ENCODE measurements around the gene SEC24C. TPM values are rescaled to one million over a fixed set of nuclear protein-coding genes. Genes with fewer than 3 reads are reported as not detected.

Gene SEC24C
- total and polyA plus RNA-seq, 2 of the 13 experiments (the other 11 are each of a cell fraction or from before 2014, with no cell fraction given): 63.1 to 66.4 TPM

- peak; percentile 9; the same call in 1 of the 2 replicates for TF ChIP-seq ZNF230 (CRISPR knock-in tag; IDR thresholded peaks at IDR 0.05)
- TF ChIP-seq, protein P1, sequence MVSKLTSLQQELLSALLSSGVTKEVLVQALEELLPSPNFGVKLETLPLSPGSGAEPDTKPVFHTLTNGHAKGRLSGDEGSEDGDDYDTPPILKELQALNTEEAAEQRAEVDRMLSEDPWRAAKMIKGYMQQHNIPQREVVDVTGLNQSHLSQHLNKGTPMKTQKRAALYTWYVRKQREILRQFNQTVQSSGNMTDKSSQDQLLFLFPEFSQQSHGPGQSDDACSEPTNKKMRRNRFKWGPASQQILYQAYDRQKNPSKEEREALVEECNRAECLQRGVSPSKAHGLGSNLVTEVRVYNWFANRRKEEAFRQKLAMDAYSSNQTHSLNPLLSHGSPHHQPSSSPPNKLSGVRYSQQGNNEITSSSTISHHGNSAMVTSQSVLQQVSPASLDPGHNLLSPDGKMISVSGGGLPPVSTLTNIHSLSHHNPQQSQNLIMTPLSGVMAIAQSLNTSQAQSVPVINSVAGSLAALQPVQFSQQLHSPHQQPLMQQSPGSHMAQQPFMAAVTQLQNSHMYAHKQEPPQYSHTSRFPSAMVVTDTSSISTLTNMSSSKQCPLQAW (CRISPR knock-in tag; IDR thresholded peaks at IDR 0.05): 0 out of 2 replicates have a peak, but pooled peaks have one; percentile 22
- TF ChIP-seq, protein P2, sequence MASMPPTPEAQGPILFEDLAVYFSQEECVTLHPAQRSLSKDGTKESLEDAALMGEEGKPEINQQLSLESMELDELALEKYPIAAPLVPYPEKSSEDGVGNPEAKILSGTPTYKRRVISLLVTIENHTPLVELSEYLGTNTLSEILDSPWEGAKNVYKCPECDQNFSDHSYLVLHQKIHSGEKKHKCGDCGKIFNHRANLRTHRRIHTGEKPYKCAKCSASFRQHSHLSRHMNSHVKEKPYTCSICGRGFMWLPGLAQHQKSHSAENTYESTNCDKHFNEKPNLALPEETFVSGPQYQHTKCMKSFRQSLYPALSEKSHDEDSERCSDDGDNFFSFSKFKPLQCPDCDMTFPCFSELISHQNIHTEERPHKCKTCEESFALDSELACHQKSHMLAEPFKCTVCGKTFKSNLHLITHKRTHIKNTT (CRISPR knock-in tag; IDR thresholded peaks at IDR 0.05): no peak
- peak; percentile 64; the same call in 1 of the 2 replicates for TF ChIP-seq ZNF451 (CRISPR knock-in tag; IDR thresholded peaks at IDR 0.05)
- TF ChIP-seq, protein P3, sequence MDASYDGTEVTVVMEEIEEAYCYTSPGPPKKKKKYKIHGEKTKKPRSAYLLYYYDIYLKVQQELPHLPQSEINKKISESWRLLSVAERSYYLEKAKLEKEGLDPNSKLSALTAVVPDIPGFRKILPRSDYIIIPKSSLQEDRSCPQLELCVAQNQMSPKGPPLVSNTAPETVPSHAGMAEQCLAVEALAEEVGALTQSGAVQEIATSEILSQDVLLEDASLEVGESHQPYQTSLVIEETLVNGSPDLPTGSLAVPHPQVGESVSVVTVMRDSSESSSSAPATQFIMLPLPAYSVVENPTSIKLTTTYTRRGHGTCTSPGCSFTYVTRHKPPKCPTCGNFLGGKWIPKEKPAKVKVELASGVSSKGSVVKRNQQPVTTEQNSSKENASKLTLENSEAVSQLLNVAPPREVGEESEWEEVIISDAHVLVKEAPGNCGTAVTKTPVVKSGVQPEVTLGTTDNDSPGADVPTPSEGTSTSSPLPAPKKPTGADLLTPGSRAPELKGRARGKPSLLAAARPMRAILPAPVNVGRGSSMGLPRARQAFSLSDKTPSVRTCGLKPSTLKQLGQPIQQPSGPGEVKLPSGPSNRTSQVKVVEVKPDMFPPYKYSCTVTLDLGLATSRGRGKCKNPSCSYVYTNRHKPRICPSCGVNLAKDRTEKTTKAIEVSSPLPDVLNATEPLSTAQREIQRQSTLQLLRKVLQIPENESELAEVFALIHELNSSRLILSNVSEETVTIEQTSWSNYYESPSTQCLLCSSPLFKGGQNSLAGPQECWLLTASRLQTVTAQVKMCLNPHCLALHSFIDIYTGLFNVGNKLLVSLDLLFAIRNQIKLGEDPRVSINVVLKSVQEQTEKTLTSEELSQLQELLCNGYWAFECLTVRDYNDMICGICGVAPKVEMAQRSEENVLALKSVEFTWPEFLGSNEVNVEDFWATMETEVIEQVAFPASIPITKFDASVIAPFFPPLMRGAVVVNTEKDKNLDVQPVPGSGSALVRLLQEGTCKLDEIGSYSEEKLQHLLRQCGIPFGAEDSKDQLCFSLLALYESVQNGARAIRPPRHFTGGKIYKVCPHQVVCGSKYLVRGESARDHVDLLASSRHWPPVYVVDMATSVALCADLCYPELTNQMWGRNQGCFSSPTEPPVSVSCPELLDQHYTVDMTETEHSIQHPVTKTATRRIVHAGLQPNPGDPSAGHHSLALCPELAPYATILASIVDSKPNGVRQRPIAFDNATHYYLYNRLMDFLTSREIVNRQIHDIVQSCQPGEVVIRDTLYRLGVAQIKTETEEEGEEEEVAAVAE (CRISPR knock-in tag; IDR thresholded peaks at IDR 0.05; ENCODE audit: borderline replicate concordance): no peak
- TF ChIP-seq FOSL2 (CRISPR knock-in tag; IDR thresholded peaks at IDR 0.05): 0 out of 2 replicates have a peak, but pooled peaks have one; percentile 10
- TF ChIP-seq, protein P4, sequence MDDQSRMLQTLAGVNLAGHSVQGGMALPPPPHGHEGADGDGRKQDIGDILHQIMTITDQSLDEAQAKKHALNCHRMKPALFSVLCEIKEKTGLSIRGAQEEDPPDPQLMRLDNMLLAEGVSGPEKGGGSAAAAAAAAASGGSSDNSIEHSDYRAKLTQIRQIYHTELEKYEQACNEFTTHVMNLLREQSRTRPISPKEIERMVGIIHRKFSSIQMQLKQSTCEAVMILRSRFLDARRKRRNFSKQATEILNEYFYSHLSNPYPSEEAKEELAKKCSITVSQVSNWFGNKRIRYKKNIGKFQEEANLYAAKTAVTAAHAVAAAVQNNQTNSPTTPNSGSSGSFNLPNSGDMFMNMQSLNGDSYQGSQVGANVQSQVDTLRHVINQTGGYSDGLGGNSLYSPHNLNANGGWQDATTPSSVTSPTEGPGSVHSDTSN (CRISPR knock-in tag; IDR thresholded peaks at IDR 0.05; ENCODE audit: borderline replicate concordance): 0 out of 2 replicates have a peak, but pooled peaks have one; percentile 47
- TF ChIP-seq, protein P5, sequence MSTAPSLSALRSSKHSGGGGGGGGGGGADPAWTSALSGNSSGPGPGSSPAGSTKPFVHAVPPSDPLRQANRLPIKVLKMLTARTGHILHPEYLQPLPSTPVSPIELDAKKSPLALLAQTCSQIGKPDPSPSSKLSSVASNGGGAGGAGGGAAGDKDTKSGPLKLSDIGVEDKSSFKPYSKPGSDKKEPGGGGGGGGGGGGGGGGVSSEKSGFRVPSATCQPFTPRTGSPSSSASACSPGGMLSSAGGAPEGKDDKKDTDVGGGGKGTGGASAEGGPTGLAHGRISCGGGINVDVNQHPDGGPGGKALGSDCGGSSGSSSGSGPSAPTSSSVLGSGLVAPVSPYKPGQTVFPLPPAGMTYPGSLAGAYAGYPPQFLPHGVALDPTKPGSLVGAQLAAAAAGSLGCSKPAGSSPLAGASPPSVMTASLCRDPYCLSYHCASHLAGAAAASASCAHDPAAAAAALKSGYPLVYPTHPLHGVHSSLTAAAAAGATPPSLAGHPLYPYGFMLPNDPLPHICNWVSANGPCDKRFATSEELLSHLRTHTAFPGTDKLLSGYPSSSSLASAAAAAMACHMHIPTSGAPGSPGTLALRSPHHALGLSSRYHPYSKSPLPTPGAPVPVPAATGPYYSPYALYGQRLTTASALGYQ (CRISPR knock-in tag; IDR thresholded peaks at IDR 0.05): peak; percentile 46; the same call in 1 of the 2 replicates
- 0 out of 2 replicates have a peak, but pooled peaks have one; percentile 18 for TF ChIP-seq ZNF569 (CRISPR knock-in tag; IDR thresholded peaks at IDR 0.05; ENCODE audit: borderline replicate concordance)
- no peak for TF ChIP-seq TIGD3 (CRISPR knock-in tag; IDR thresholded peaks at IDR 0.05; ENCODE audit: borderline replicate concordance)
- TF ChIP-seq IRX3 (CRISPR knock-in tag; IDR thresholded peaks at IDR 0.05; ENCODE audit: borderline replicate concordance, low read depth): no peak
- peak; percentile 50 for TF ChIP-seq HDAC1 (CRISPR knock-in tag; IDR thresholded peaks at IDR 0.05)
- TF ChIP-seq, protein P6, sequence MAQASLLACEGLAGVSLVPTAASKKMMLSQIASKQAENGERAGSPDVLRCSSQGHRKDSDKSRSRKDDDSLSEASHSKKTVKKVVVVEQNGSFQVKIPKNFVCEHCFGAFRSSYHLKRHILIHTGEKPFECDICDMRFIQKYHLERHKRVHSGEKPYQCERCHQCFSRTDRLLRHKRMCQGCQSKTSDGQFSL (CRISPR knock-in tag; IDR thresholded peaks at IDR 0.05): 0 out of 2 replicates have a peak, but pooled peaks have one; percentile 29
- no peak for TF ChIP-seq SRF (IDR thresholded peaks at IDR 0.05; ENCODE audit: low read depth, low read length)
These were observed 28.3 kb downstream of the SEC24C start (continued) for GRCh38 chr10:73772281-73773151.

Data from HepG2 (cell line).